NCI-H510A treated with DMSO at 0.1 percent for 48 hours (cell line): ENCODE data around the gene GHR.

Experiments used
- DNase-seq: peaks from one replicate; lab custom pipeline; 2025; lab: John Stamatoyannopoulos, UW

GHR gene

DNA sequence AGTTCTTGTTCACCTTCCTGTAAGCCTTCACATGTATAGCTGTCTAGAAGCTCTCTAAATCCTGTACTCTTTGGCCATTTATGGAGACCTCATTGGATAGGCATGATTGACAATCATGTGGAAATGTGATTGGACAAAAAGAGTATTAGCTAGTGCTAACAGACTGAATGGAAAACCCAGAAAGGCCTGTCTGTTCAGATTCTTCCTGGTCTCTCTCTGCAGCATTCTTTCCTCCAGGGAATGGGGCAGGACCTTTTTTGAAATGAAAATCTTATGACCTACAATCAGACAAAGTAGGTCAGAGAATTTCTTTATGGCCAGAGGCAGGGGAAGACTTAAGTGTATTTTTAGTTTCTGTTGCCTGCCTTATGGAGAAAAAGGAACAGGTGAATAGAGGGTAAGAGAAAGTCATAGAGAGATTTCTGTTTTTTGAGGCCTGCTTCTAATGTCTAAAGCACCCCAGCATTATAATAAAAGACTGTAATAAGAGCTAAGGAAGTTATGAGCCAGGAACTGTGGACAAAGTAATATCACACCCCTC, 181.0 kb downstream of the GHR start:
- DNase-seq: no peak

DNA sequence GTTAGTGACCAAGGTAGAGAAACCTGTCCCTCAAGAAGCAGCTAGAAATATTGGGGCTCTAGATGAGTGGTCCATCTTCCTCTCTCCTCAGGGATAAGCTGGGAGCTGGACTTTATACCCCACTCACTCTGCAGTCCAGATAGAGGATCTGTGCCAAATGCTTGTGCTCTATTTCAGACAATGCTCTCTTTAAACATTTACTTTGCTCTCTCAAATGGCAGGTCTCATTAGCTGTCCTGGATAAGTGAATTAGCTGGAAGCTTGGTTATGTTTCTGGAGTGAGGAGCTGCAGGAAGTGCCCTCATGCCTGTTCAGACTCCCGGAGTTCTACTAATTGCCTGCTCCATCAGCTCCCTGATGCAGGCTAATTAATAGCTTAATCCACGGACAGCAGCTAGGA, 182.3 kb downstream of the GHR start:
- DNase-seq: no peak

DNA sequence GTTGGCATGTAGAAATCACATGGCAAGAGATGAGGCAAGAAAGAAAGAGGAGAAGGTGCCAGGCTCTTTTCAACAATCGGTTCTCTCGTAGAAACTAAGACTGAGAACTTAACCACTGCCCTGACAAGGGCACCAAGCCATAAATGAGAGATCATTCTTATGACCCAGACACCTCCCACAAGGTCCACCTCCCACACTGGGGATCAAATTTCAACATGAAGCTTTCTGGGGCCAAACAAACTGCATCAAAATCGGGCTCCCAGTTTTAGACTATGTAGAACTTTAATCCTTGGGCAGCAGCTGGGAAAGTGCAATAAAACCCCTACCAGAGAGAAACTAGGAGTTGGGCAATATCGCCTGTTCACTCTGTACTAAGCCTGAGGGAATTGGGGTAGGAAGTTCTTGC, 183.2 kb downstream of the GHR start:
- no peak for DNase-seq

DNA sequence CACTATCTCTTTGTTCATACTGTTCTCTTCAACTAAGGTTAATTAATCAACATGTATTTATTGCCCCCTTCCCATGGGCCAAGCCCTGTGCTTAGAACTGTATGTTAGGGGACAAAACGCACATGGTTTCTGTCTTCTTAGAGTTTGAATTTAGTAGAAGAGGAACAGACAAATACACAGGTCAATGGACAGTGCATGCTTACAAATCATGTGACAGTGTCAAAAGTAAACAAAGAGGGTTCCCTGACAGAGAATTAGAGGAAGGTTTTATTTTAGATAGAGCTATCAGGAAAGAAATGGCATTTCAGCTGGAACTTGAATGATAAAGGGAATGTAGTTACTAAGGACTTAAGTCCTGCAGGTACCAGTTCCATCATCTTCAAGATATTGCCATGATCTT, 188.2 kb downstream of the GHR start:
- DNase-seq: no peak

GRCh38 chr5:42612750-42613366, 189.6 kb downstream of the GHR start:
- DNase-seq: no peak

DNA sequence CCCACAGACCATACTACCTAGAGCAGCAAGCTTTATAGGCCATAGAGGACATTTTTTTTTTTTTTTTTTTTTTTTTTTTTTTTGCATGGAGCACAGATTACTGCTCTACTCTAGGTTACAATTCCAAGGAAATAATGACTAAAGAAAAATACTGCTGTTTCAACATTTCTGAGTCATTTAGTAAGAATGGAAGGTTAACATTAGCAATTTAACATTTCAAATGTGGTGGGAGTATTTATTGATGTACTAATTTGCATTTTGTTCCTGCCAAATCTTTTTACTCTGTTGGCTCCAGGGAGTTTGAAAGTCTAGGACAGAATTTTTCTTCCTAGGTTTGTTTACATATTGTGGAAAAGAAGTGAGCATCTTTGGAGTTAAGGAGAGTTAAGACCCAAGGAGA, 191.3 kb downstream of the GHR start:
- DNase-seq: no peak

GRCh38 chr5:42620579-42621216, 197.5 kb downstream of the GHR start:
- DNase-seq: no peak

DNA sequence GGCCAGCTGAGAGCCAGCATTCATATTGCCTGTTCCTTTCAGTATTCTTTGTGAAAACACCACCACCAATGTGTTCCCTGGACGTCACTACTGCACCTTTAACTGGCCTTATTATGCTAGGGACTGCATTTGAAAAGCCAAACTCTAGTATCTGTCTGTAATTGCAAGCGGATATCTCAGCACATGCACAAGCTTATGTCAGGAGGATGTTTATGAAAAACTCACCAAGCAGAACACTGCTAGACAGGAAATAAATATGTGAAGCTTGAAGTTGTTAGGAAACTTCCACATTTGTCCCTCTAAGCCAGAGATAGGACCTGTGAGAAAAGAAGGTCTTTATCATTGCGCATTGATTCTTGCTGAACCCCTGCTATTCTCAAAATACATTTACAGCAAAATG, 198.0 kb downstream of the GHR start:
- no peak for DNase-seq

- DNase-seq: no peak
Observed at GRCh38 chr5:42621662-42622061, 198.4 kb downstream of the GHR start.

DNA sequence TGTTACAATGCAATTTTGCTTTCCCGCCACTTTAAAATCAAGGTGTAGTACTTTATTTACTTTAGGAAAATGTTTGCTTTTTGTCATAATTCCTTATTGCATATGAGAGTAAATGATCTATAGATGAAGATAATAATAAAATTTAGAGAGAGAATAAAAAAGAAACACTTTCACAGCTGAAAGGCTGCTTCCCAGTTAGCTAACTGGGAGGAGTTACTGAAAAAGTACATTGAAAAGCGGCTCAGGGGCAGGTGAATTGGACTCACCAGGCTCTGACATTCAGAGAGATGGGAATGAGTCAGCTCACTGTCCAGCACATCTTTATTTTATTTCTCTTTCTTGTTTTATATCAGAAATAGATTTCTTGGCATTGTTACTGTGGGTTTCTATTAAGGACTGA, 201.7 kb downstream of the GHR start:
- no peak for DNase-seq

DNA sequence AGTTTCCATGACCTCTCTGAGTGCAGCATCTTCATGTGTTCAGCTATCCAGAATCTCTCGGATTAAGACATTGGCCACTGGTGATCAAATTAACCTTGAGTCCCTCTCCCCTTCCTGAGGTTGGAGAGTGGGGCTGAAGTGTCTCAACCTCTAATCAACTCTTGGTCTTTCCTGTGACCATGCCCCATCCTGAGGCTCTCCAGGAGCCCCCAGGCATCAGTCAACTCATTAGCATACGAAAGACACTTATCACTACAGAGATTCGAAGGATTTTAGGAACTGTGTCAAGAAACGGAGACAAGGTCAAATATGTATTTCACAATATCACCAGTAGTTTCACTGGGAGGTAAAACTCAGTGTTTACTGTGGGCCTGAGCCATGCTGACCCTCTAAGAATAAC, 203.2 kb downstream of the GHR start:
- DNase-seq: no peak

- no peak for DNase-seq
Observed at GRCh38 chr5:42628821-42629220, 205.6 kb downstream of the GHR start.

DNA sequence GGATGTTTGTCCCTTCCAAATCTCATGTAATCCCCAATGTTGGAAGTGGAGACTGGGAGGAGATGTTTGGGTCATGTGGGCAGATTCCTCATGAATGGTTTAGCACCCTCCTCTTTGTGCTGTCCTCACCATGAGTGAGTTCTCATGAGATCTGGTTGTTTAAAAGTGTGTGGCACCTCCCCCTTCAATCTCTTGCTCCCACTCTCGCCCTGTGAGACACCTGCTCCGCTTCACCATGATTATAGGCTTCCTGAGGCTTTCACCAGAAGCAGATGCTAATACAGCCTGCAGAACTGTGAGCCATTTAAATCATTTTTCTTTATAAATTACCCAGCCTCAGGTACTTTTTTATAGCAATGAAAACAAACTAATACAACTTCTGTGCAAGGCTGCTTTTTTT, 206.0 kb downstream of the GHR start:
- DNase-seq: no peak

- DNase-seq: no peak
Observed at GRCh38 chr5:42631241-42631640, 208.0 kb downstream of the GHR start.

DNA sequence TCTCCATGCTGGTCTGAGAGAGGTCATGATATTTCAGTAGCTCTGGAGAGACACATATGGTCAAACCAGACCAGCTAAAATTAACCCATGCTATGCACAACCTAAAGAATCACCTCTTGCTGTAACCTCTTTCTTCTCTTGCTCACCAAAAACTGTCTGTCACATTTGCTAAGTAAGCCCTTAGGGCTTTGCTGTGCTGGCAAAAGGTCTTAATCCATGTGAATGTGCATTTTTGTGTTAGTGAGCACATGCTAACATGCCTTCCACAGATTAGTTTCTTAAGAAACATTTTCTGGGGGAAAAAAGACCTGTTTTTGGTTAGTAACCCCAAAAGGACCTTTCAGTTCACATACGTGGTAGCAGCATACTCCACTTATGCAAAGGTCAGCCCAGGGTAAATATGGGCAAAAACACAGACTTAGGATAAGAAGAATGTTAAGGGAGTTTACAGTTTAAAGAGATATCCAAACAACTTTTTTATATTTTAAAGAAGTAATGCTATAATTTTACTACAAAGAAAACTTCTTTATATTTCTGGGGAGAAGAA, 209.2 kb downstream of the GHR start:
- no peak for DNase-seq

GRCh38 chr5:42634575-42634974, 211.3 kb downstream of the GHR start:
- no peak for DNase-seq

DNA sequence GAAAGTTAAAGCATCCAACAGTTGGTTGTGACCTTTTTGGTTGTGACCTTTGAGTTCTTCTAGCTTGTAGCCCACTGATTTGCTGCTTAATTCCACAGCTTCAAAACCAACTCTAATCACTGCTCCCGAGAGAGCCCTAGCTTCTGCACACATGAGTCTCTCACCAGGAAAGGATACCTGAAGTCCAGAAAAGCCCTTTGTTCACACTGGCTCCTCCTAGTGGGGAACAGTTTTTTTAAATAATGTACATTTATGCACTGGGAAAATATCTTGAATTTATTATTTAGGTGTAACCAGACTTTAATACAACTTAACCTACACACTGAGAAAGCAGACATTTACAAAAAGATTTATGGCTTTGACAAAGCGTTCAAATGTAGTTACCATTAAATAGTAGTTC, 213.2 kb downstream of the GHR start:
- DNase-seq: no peak

GRCh38 chr5:42636946-42637345, 213.7 kb downstream of the GHR start:
- no peak for DNase-seq

- DNase-seq: no peak
Observed at GRCh38 chr5:42638972-42639371, 215.7 kb downstream of the GHR start.

DNA sequence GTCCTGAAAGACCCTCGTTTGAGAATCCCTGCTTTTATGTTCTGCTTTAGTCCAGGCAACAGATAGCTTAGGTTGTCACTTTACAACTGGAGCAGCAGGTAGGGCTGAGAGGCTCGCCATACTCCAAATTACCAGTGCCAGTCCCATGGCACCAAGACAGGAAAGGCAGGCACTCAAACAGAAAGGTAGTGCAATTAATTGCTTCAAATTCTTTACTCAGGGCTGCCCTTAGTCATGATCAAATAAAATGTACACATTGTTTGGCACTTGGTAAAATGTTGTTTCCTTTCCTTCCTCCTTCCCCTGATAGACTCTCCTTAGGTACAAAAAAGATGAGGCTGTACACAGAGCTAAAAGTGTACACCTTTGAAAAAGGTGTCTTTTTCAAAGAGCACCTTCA, 217.6 kb downstream of the GHR start:
- no peak for DNase-seq

- DNase-seq: no peak
Observed at GRCh38 chr5:42641336-42642005, 218.2 kb downstream of the GHR start.

DNA sequence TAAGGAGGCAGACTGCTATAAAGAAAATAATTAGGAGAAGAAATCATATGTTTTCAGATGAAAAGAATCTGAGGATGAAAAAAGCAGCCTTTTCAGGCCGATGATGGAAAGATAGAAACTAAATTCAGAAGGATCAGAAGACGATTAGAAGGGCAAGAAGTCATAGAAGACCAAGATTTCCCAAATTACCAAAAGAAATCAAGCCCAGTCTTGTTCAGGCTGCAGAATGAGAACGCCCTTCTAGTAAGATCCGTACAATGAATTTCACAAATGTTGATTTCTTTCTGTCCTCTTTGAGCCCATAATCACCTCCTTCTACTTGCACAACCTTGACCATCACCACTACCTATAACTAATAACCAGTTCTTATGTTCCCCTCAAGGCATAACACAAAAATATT, 218.8 kb downstream of the GHR start:
- no peak for DNase-seq

GRCh38 chr5:42643360-42643759, 220.1 kb downstream of the GHR start:
- DNase-seq: no peak
